Keratinocyte (primary cell): ENCODE results near the gene AHCYL2. TPM values are rescaled to one million over a fixed set of nuclear protein-coding genes. Genes with fewer than 3 reads are reported as not detected.

Source experiments
- DNase-seq: peaks from one replicate; pipeline ENCODE4 v3.0.0-alpha.2; 2011; ENCODE audit warnings: low read depth, missing footprints, low spot score
- FAIRE-seq: peaks from 2 replicates; lab custom pipeline; 2011; peaks lifted over from hg19 to GRCh38; lab: Jason Lieb, UNC
- H2AFZ ChIP-seq: 2 replicates; pipeline ENCODE4 v1.6.0; 2012; ENCODE audit warnings: low read length, control low read depth, inconsistent platforms; ENCODE audit not compliant: control insufficient read depth
- H3K27ac ChIP-seq: 2 replicates; pipeline ENCODE4 v1.5.1; 2011; ENCODE audit warnings: low read length; ENCODE audit not compliant: control insufficient read depth, insufficient read depth
- H3K27me3 ChIP-seq: 3 replicates; pipeline ENCODE4 v1.6.0; 2011; ENCODE audit warnings: low read length; ENCODE audit not compliant: control insufficient read depth, insufficient read depth; ENCODE audit errors: extremely low read depth
- H3K36me3 ChIP-seq, 2 experiments: 2 replicates in 1 of 2; 3 replicates in 1 of 2; pipeline ENCODE4 v1.5.1; 2011; ENCODE audit warnings: low read length in 2 of 2, mild to moderate bottlenecking in 1 of 2; ENCODE audit not compliant: control insufficient read depth in 2 of 2, insufficient read depth in 2 of 2; ENCODE audit errors: extremely low read depth in 1 of 2
- H3K4me1 ChIP-seq: 3 replicates; pipeline ENCODE4 v1.5.1; 2011; ENCODE audit warnings: low read length; ENCODE audit not compliant: control insufficient read depth, insufficient read depth; ENCODE audit errors: extremely low read depth
- H3K4me2 ChIP-seq: 3 replicates; pipeline ENCODE4 v1.6.0; 2011; ENCODE audit warnings: low read depth, low read length; ENCODE audit not compliant: control insufficient read depth, insufficient read depth; ENCODE audit errors: extremely low read depth
- H3K4me3 ChIP-seq, 3 experiments: fragments of 200-600 bp in 1 of 3; sonication (generic) in 1 of 3; 2 replicates in 2 of 3; 3 replicates in 1 of 3; pipeline ENCODE4 v1.5.1; 2011 to 2016; ENCODE audit warnings: low read length in 3 of 3, mild to moderate bottlenecking in 3 of 3, control low read depth in 2 of 3, inconsistent platforms in 1 of 3, low read depth in 1 of 3, mixed read lengths in 1 of 3, mixed run types in 1 of 3, moderate library complexity in 1 of 3; ENCODE audit not compliant: control insufficient read depth in 2 of 3, insufficient read depth in 2 of 3; ENCODE audit errors: extremely low read depth in 1 of 3
- H3K79me2 ChIP-seq: 2 replicates; pipeline ENCODE4 v1.6.0; 2012; ENCODE audit warnings: low read length; ENCODE audit not compliant: control insufficient read depth, insufficient read depth
- H3K9ac ChIP-seq: 3 replicates; pipeline ENCODE4 v1.6.0; 2011; ENCODE audit warnings: low read length; ENCODE audit not compliant: control insufficient read depth, insufficient read depth; ENCODE audit errors: extremely low read depth
- H3K9me1 ChIP-seq: 3 replicates; pipeline ENCODE4 v1.6.0; 2011; ENCODE audit warnings: low read length; ENCODE audit not compliant: control insufficient read depth, insufficient read depth; ENCODE audit errors: extremely low read depth
- H3K9me3 ChIP-seq: 2 replicates; pipeline ENCODE4 v1.5.1; 2012; ENCODE audit warnings: low read depth, low read length; ENCODE audit not compliant: control insufficient read depth
- H4K20me1 ChIP-seq: 3 replicates; pipeline ENCODE4 v1.6.0; 2011; ENCODE audit warnings: low read length; ENCODE audit not compliant: control insufficient read depth, insufficient read depth; ENCODE audit errors: extremely low read depth
- CTCF ChIP-seq, 3 experiments: IDR thresholded peaks in 1 of 3; conservative IDR thresholded peaks in 1 of 3; optimal IDR thresholded peaks in 1 of 3; 2 replicates in 2 of 3; 3 replicates in 1 of 3; pipeline versions ENCODE3 to v1.5.1; 2011; ENCODE audit warnings: low read length in 3 of 3, mild to moderate bottlenecking in 3 of 3, moderate library complexity in 2 of 3, control low read depth in 1 of 3, inconsistent platforms in 1 of 3; ENCODE audit not compliant: insufficient read depth in 2 of 3; ENCODE audit errors: extremely low read depth in 1 of 3
- EZH2 ChIP-seq: IDR thresholded peaks from one replicate; pipeline ENCODE4 v1.6.1; 2012; ENCODE audit warnings: inconsistent platforms, mild to moderate bottlenecking, low read length, moderate library complexity
- dilution Hi-C: fragments of 300-500 bp; cut with MboI; formaldehyde crosslinking; loops from one replicate; pipeline ENCODE4 v1.7.0; 2020; ENCODE audit warnings: low sequenced_read_pairs; ENCODE audit not compliant: extremely low pct_ligation_motif_present
- polyA plus RNA-seq, 5 experiments: library from polyadenylated mRNA; depleted of rRNA in 3 of 5; stranded (reverse) in 3 of 5; stranded (forward) in 1 of 5; unstranded in 1 of 5; fragments of >200 nt; gene quantifications; 1 replicate in 1 of 5; 2 replicates in 3 of 5; 3 replicates in 1 of 5; pipeline versions ENCODE4 v1.2.1 to v1.2.3, GENCODE V29; 2011 to 2012; ENCODE audit warnings: missing spikeins in 2 of 5, low read depth in 1 of 5, low replicate concordance in 1 of 5

AHCYL2 gene
- polyA plus RNA-seq, 1 donor (not counting 4 experiments of a cell fraction or from before 2014, with no cell fraction given) = 32.8 TPM

GRCh38 chr7:129184981-129185670 is 39.7 kb upstream of the AHCYL2 start:
- DNase-seq (peak; percentile 84), FAIRE-seq (peak; percentile 95)
- peak overlapping the region; percentile 6 for H3K27ac ChIP-seq
- H3K9me1 ChIP-seq = no peaks in the 10 kb centered on the region
- H3K27me3 ChIP-seq = no peaks in the 10 kb centered on the region
- peaks cover 16% of the 10 kb centered on the region for H3K4me1 ChIP-seq
- dilution Hi-C loops = no loop called here
- TF ChIP-seq EZH2 (no peak), CTCF (optimal IDR thresholded peaks at IDR 0.05 in 1 of 3, IDR thresholded peaks at IDR 0.05 in 1 of 3, conservative IDR thresholded peaks at IDR 0.05 in 1 of 3; ENCODE audit: extremely low read depth in 1 of 3, insufficient read depth in 2 of 3, low read length in 3 of 3) (peak in 2 of 3 experiments; percentile 3 to 4)
- no peaks in the 10 kb centered on the region for H3K9me3 ChIP-seq
- H4K20me1 ChIP-seq = no peaks in the 10 kb centered on the region
- H3K36me3 ChIP-seq = no peaks in the 10 kb centered on the region
- H3K79me2 ChIP-seq = no peaks in the 10 kb centered on the region
- no peak overlapping the region for H2AFZ ChIP-seq
- H3K9ac ChIP-seq = no peak overlapping the region
- peak overlapping the region in 1 of 3 experiments; percentile 17 for H3K4me3 ChIP-seq
- peak overlapping the region; percentile 62 for H3K4me2 ChIP-seq

- H3K9me3 ChIP-seq = no peaks in the 10 kb centered on the region
- H3K79me2 ChIP-seq = no peaks in the 10 kb centered on the region
- peaks cover 16% of the 10 kb centered on the region for H3K4me1 ChIP-seq
- DNase-seq = no peak
- TF ChIP-seq CTCF (optimal IDR thresholded peaks at IDR 0.05 in 1 of 3, IDR thresholded peaks at IDR 0.05 in 1 of 3, conservative IDR thresholded peaks at IDR 0.05 in 1 of 3; ENCODE audit: extremely low read depth in 1 of 3, insufficient read depth in 2 of 3, low read length in 3 of 3) (no peak), EZH2 (no peak)
- H3K27me3 ChIP-seq = no peaks in the 10 kb centered on the region
- H4K20me1 ChIP-seq = no peaks in the 10 kb centered on the region
- H3K9ac ChIP-seq = no peak overlapping the region
- no peak overlapping the region for H3K4me3 ChIP-seq
- dilution Hi-C loops = no loop called here
- no peak overlapping the region for H3K27ac ChIP-seq
- no peaks in the 10 kb centered on the region for H3K9me1 ChIP-seq
- no peaks in the 10 kb centered on the region for H3K36me3 ChIP-seq
- no peak for FAIRE-seq
- H2AFZ ChIP-seq = no peak overlapping the region
- H3K4me2 ChIP-seq = no peak overlapping the region
Measured at GRCh38 chr7:129186749-129187260, 38.0 kb upstream of the AHCYL2 start.
